Lower leg skin (tissue), 4 donors: ENCODE data around the gene HMGB2. TPM values are rescaled to one million over a fixed set of nuclear protein-coding genes. Genes with fewer than 3 reads are reported as not detected.

Experiments used
- DNase-seq, 2 donors: peaks; one replicate each; pipeline ENCODE4 v3.0.0-alpha.2; 2019; ENCODE audit warnings: low spot score in 2 of 2
- H3K4me3 ChIP-seq: fragments of 200-600 bp; sonication (generic); 2 replicates; pipeline ENCODE4 v1.5.1; 2017; ENCODE audit warnings: mild to moderate bottlenecking, low read depth; ENCODE audit not compliant: poor library complexity, severe bottlenecking
- CTCF ChIP-seq, 3 donors: fragments of 450-650 bp; IDR thresholded peaks; one replicate each; pipeline ENCODE4 v1.5.1; 2016; ENCODE audit warnings: antibody characterized with exemption in 3 of 3, mild to moderate bottlenecking in 3 of 3, moderate library complexity in 2 of 3
- POLR2A ChIP-seq, 2 donors: fragments of 450-650 bp; IDR thresholded peaks; one replicate each; pipeline ENCODE4 v1.6.1; 2016 to 2017; ENCODE audit warnings: antibody characterized with exemption in 2 of 2, mild to moderate bottlenecking in 1 of 2, moderate library complexity in 1 of 2
- whole genome bisulfite sequencing, 2 donors: methylation state at CpG; one replicate each; pipeline ENCODE4 v1.1.5; 2018; 5-methylcytosine and 5-hydroxymethylcytosine counted together
- intact Hi-C: fragments of 100-400 bp; cut with DNase I; formaldehyde crosslinking; loops from one replicate; pipeline ENCODE4 v1.15.0; 2023; ENCODE audit warnings: low total_unique reads
- total RNA-seq, 4 donors: library from RNA; depleted of rRNA; stranded (reverse); fragments of >200 nt; gene quantifications; one replicate each; pipeline ENCODE4 v1.1.0, GENCODE V29; 2016

The HMGB2 gene
- total RNA-seq, 4 donors from 2014 or later, result 26.2 to 52.3 (median 42.3) TPM

- intact Hi-C loops, result no loop called here
- no peak for DNase-seq
- peak overlapping the region; percentile 99 for H3K4me3 ChIP-seq
- no peak for TF ChIP-seq POLR2A (IDR thresholded peaks at IDR 0.05)
- no peak for TF ChIP-seq CTCF (IDR thresholded peaks at IDR 0.05)
- WGBS, 2 donors, result 6 to 8% methylated on average over 21 of the region's 21 CpGs
These were observed 1.0 kb downstream of the HMGB2 start for GRCh38 chr4:173332963-173333657.

GRCh38 chr4:173332021-173332487 lies 2.1 kb downstream of the HMGB2 start:
- intact Hi-C loops, result no loop called here

GRCh38 chr4:173330590-173330989 lies 3.6 kb downstream of the HMGB2 start:
- TF ChIP-seq POLR2A (IDR thresholded peaks at IDR 0.05), result no peak
- no peak for TF ChIP-seq CTCF (IDR thresholded peaks at IDR 0.05)
- WGBS, 2 donors, result 89 to 95% methylated on average over 2 of the region's 2 CpGs
- H3K4me3 ChIP-seq, result no peak overlapping the region
- intact Hi-C loops, result no loop called here
- DNase-seq, result no peak

More at GRCh38 chr4:173332021-173332487, 2.1 kb downstream of the HMGB2 start:
- no peak for DNase-seq
- TF ChIP-seq CTCF (IDR thresholded peaks at IDR 0.05), result no peak
- no peak for TF ChIP-seq POLR2A (IDR thresholded peaks at IDR 0.05)
- no peak overlapping the region for H3K4me3 ChIP-seq
- WGBS, 2 donors, result 34 to 39% methylated on average over 6 of the region's 6 CpGs

- intact Hi-C loops, result no loop called here
- TF ChIP-seq CTCF (IDR thresholded peaks at IDR 0.05), result no peak
- TF ChIP-seq POLR2A (IDR thresholded peaks at IDR 0.05), result no peak
- WGBS, 2 donors, result 87 to 93% methylated on average over 5 of the region's 5 CpGs
- no peak overlapping the region for H3K4me3 ChIP-seq
- no peak for DNase-seq
These were observed 5.8 kb downstream of the HMGB2 start for GRCh38 chr4:173328236-173328901.

- intact Hi-C loops, result no loop called here
- H3K4me3 ChIP-seq, result no peak overlapping the region
- DNase-seq, result no peak
- 96 to 97% methylated on average over 5 of the region's 5 CpGs for WGBS, 2 donors
- TF ChIP-seq CTCF (IDR thresholded peaks at IDR 0.05) (no peak), POLR2A (IDR thresholded peaks at IDR 0.05) (no peak)
These were observed 9.0 kb downstream of the HMGB2 start for GRCh38 chr4:173325007-173325736.
